Fibroblast of lung (primary cell): ENCODE data around the gene IMMP2L.

Experiments
- CTCF ChIP-seq, 2 donors: IDR thresholded peaks in 1 of 2; conservative IDR thresholded peaks in 1 of 2; 1 replicate in 1 of 2; 2 replicates in 1 of 2; pipeline ENCODE4 v1.5.1; 2011 to 2012; ENCODE audit warnings: low read length in 2 of 2, control low read depth in 1 of 2, inconsistent platforms in 1 of 2, low read depth in 1 of 2, mild to moderate bottlenecking in 1 of 2
- EZH2 ChIP-seq: IDR thresholded peaks from 2 replicates; pipeline ENCODE4 v1.5.1; 2012; ENCODE audit warnings: low read length, control low read depth, mild to moderate bottlenecking; ENCODE audit errors: missing control alignments

GRCh38 chr7:110800984-110801383 is 761.3 kb downstream of the IMMP2L start:
- TF ChIP-seq CTCF (conservative IDR thresholded peaks at IDR 0.05 in 1 of 2, IDR thresholded peaks at IDR 0.05 in 1 of 2; ENCODE audit: low read depth in 1 of 2, low read length in 2 of 2) (no peak), EZH2 (no peak)
